Thoracic aorta (tissue), 2 donors: Measurements from ENCODE around the gene HTR4. TPM values are rescaled to one million over a fixed set of nuclear protein-coding genes. Genes with fewer than 3 reads are reported as not detected.

Source experiments
- ATAC-seq: fragments of 150-250 bp; one replicate; pipeline ENCODE4 v1.8.0; 2017; ENCODE audit warnings: low read depth; ENCODE audit not compliant: insufficient number of reproducible peaks, low FRiP score
- DNase-seq: peaks from one replicate; pipeline ENCODE4 v3.0.0-alpha.2; 2020; ENCODE audit warnings: low spot score
- H3K27ac ChIP-seq, 2 donors: fragments of 200-600 bp; sonication (generic); 1 replicate in 1 of 2; 2 replicates in 1 of 2; pipeline ENCODE4 v1.5.1; 2016; ENCODE audit warnings: mild to moderate bottlenecking in 2 of 2, moderate library complexity in 2 of 2
- H3K27me3 ChIP-seq: fragments of 200-600 bp; sonication (generic); replicated peaks from 2 replicates; pipeline ENCODE4 v1.6.0; 2016; ENCODE audit warnings: mild to moderate bottlenecking; ENCODE audit not compliant: insufficient read depth
- H3K36me3 ChIP-seq: fragments of 200-600 bp; sonication (generic); one replicate; pipeline ENCODE4 v1.5.1; 2016
- H3K4me1 ChIP-seq, 2 donors: fragments of 200-600 bp; sonication (generic); 1 replicate in 1 of 2; 2 replicates in 1 of 2; pipeline versions ENCODE4 v1.5.1 to v1.6.0; 2016; ENCODE audit warnings: low read depth in 2 of 2, mild to moderate bottlenecking in 1 of 2; ENCODE audit not compliant: control insufficient read depth in 1 of 2
- H3K4me3 ChIP-seq: fragments of 200-600 bp; sonication (generic); 2 replicates; pipeline ENCODE4 v1.5.1; 2016; ENCODE audit warnings: mild to moderate bottlenecking
- H3K9me3 ChIP-seq: fragments of 200-600 bp; sonication (generic); 2 replicates; pipeline ENCODE4 v1.5.1; 2016
- total RNA-seq, 2 donors: library from RNA; depleted of rRNA; stranded (reverse); fragments of >200 nt; gene quantifications; one replicate each; pipeline versions ENCODE4 v1.1.0 to v1.2.3, GENCODE V29; 2016
- TF ChIP-seq, protein P1 (sequence below): fragments of 200-600 bp; sonication (generic); IDR thresholded peaks from one replicate; pipeline ENCODE4 v1.5.1; 2019; ENCODE audit warnings: antibody characterized with exemption

The HTR4 gene
- total RNA-seq, 2 donors from 2014 or later: 3.9 to 7.8 TPM

DNA sequence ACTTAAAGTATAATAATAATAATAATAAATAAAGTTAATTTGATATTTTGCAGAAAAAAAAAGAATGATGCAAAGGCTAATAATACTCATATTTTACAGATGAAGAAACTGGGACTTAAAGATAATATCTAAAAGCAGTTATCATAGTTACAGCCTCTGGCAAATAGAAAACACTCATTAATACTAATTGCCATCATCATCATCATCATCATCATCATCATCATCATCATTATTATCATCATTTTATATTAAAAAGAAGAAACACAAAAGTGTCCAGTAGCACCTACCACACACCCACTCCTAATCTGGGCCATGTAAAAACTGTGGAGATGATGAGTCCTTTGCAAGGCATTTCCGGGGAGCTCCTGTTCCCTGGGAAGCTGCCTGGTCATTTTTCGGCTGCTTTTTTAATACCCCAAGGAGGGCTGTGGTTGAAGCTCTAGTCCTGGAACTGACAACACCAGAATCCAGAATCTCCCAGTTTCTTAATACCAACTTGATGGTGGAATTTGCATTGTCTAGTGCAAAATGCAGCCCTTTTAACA lies 70.8 kb downstream of the HTR4 start:
- Histone ChIP-seq H3K36me3 (no peaks in the 10 kb centered on the region), H3K4me1 (no peaks in the 10 kb centered on the region), H3K27me3 (no peaks in the 10 kb centered on the region), H3K27ac (no peak overlapping the region), H3K4me3 (no peak overlapping the region), H3K9me3 (no peaks in the 10 kb centered on the region)
- ATAC-seq (no peak), DNase-seq (no peak)
- TF ChIP-seq, protein P1, sequence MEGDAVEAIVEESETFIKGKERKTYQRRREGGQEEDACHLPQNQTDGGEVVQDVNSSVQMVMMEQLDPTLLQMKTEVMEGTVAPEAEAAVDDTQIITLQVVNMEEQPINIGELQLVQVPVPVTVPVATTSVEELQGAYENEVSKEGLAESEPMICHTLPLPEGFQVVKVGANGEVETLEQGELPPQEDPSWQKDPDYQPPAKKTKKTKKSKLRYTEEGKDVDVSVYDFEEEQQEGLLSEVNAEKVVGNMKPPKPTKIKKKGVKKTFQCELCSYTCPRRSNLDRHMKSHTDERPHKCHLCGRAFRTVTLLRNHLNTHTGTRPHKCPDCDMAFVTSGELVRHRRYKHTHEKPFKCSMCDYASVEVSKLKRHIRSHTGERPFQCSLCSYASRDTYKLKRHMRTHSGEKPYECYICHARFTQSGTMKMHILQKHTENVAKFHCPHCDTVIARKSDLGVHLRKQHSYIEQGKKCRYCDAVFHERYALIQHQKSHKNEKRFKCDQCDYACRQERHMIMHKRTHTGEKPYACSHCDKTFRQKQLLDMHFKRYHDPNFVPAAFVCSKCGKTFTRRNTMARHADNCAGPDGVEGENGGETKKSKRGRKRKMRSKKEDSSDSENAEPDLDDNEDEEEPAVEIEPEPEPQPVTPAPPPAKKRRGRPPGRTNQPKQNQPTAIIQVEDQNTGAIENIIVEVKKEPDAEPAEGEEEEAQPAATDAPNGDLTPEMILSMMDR: no peak

DNA sequence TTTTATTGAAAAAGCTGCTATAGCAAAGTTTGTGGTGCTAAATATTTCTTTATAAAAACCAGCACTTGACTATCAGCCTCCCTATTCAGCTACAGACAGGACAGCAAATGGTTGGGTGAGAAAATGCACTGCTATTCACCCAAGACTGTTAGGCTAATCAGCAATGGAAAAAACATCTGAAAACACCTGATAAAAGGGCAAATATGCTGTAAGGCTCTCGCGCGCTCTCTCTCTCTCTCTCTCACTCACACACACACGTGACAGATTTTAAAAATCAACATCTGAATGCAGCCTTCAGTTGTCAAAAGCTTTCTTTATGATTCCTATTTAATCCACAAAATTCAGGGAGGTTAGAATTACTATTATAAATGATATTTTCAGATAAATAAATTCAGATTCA lies 80.2 kb downstream of the HTR4 start:
- Histone ChIP-seq H3K9me3 (no peaks in the 10 kb centered on the region), H3K4me3 (no peak overlapping the region), H3K4me1 (no peaks in the 10 kb centered on the region), H3K36me3 (no peaks in the 10 kb centered on the region), H3K27ac (no peak overlapping the region), H3K27me3 (no peaks in the 10 kb centered on the region)
- DNase-seq (no peak), ATAC-seq (no peak)
- TF ChIP-seq, protein P1: no peak

DNA sequence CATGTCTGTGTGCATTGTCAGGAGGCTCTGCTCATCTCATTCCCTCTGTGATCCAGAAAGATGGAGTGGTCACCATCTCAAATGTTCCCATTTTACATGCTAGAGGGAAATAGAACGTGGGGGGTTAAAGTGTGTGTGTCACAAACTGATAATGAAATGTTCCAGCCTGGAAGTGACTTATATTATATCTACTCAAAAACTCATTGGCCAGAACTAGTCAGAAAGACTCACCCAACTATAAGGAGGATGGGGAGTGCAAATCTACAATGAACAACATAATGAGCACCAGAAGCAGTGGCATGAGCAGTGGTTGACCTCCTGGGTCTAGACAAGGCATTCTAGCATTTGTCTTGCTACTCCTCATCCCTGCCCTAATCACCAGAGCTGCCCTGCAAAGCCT lies 81.0 kb downstream of the HTR4 start:
- no peaks in the 10 kb centered on the region for H3K27me3 ChIP-seq
- no peaks in the 10 kb centered on the region for H3K9me3 ChIP-seq
- no peaks in the 10 kb centered on the region for H3K36me3 ChIP-seq
- no peak overlapping the region for H3K4me3 ChIP-seq
- ATAC-seq (no peak), DNase-seq (no peak)
- no peak overlapping the region for H3K27ac ChIP-seq
- H3K4me1 ChIP-seq: no peaks in the 10 kb centered on the region
- TF ChIP-seq, protein P1: no peak

DNA sequence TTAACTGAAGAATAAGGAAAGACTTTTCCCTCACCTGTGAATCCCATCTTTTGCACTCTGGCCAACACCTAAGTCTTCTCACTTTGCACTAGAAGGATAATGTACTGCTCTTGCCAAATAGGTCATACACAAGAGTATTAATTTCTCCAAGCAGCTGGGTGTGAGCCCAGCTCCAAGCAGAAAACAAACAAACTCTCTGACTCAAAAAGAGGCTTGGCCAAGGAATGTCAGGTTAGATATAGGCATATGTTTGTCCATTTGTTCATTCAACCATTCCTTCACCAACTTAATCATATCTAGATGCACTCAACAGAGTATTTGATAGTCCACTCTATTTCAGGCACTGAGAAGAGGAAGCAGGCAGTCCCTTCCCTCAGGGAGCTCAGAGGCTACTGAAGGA lies 84.4 kb downstream of the HTR4 start:
- DNase-seq: no peak
- H3K36me3 ChIP-seq: no peaks in the 10 kb centered on the region
- H3K27me3 ChIP-seq: no peaks in the 10 kb centered on the region
- H3K9me3 ChIP-seq: no peaks in the 10 kb centered on the region
- no peak overlapping the region for H3K4me3 ChIP-seq
- H3K27ac ChIP-seq: no peak overlapping the region
- TF ChIP-seq, protein P1: no peak
- H3K4me1 ChIP-seq: no peaks in the 10 kb centered on the region
- no peak for ATAC-seq

DNA sequence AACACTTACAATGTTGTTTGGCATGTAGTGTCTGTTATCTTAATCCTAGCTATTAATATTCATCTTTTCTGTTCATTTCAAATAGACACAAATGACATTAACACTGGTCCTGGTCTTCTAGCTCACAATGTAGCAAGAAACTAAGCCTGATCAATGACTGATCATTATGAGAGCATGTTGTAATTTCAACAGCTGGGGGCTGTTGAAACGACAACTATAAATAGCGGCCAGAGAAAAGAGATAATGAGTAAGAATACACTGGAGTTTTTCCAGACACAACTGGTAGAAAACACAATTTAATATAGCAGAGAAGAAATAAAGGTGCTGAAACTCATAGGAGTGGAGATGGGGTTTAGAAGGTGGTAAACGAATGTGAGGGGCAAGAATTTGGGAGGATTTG lies 89.2 kb downstream of the HTR4 start:
- Histone ChIP-seq H3K27me3 (no peaks in the 10 kb centered on the region), H3K4me1 (no peaks in the 10 kb centered on the region), H3K27ac (no peak overlapping the region), H3K9me3 (no peaks in the 10 kb centered on the region), H3K36me3 (no peaks in the 10 kb centered on the region), H3K4me3 (no peak overlapping the region)
- TF ChIP-seq, protein P1: no peak
- DNase-seq (no peak), ATAC-seq (no peak)
